ENCODE measurements around the gene PCGF1. TPM values are rescaled to one million over a fixed set of nuclear protein-coding genes. Genes with fewer than 3 reads are reported as not detected.
A peak's percentile ranks its signal among the peaks of the same experiment; 100 is the strongest.

PCGF1 gene
- total and polyA plus RNA-seq, 9 of the 15 experiments (the other 6 are each of a cell fraction or from before 2014, with no cell fraction given): 20.3 to 45.7 (median 29.3) TPM

DNA sequence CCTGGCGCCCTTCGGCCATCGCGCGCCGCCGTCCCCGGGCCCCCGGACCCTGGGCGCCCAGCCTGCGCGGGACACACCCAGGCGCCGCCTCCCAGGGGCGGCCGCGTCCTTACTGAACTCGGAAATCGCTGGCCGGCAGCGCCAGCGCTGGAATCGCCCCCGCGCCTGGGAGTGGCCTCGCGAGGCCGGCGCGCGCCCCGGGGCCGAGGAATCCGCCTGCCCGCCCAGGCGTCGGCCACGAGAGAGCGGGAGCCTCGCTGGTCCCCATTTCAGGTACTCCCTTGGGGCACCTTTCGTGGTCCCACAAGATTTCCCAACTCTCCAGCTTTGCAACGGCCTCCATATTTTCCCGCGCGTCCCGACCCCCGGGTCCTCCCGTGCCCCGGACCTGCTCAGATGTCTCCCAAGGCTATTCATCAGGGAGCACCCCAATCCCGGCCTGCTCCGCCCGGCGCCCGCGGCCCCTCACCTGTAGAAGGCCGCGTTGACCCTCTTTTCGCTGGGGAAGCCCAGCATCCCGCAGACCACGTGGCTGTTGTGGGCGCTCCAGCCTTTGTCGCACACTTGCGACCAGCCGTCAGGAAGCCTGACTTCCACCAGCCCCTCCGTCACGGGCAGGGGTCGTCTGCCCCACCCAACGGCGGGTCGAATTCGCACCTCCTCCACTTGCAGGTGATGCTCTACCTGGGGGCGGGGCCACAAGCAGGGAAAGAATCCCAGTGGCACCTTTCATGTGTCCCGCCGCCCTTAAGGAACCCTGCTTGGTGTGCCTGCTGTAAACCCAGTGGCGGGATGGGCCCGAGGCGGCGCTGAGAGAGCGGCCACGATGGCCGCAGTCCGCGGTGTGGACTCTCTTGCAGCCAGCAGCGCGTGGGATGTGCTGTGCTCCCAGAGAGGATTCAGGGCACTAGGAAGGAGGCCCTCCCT, 41.7 kb upstream of the PCGF1 start (continued):
- TF ChIP-seq REST (IDR thresholded peaks at IDR 0.05; ENCODE audit: borderline replicate concordance) (peak; percentile 23; the same call in 1 of the 2 replicates), REST (CRISPR knock-in tag; IDR thresholded peaks at IDR 0.05; ENCODE audit: low read depth) (no peak), POLR2A (conservative IDR thresholded peaks at IDR 0.05) (peak; percentile 69; the same call in 1 of the 2 replicates), SOX6 (IDR thresholded peaks at IDR 0.05) (peak; percentile 29; the same call in 1 of the 2 replicates), ZNF830 (CRISPR knock-in tag; IDR thresholded peaks at IDR 0.05) (no peak), RBM17 (IDR thresholded peaks at IDR 0.05; ENCODE audit: borderline replicate concordance, low read depth, low read length) (no peak), ARNT (IDR thresholded peaks at IDR 0.05) (no peak), ZNF134 (CRISPR knock-in tag; conservative IDR thresholded peaks at IDR 0.05) (no peak), HDAC3 (IDR thresholded peaks at IDR 0.05; ENCODE audit: borderline replicate concordance, partially characterized antibody) (no peak), PHF8 (IDR thresholded peaks at IDR 0.05; ENCODE audit: borderline replicate concordance, low read length) (peak; percentile 71; the same call in 1 of the 2 replicates)
- TF ChIP-seq, protein P1, sequence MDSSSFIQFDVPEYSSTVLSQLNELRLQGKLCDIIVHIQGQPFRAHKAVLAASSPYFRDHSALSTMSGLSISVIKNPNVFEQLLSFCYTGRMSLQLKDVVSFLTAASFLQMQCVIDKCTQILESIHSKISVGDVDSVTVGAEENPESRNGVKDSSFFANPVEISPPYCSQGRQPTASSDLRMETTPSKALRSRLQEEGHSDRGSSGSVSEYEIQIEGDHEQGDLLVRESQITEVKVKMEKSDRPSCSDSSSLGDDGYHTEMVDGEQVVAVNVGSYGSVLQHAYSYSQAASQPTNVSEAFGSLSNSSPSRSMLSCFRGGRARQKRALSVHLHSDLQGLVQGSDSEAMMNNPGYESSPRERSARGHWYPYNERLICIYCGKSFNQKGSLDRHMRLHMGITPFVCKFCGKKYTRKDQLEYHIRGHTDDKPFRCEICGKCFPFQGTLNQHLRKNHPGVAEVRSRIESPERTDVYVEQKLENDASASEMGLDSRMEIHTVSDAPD (CRISPR knock-in tag; IDR thresholded peaks at IDR 0.05): no peak

All from K562 (cell line).